NB4 (cell line): ENCODE measurements around the gene CA12.

Source experiments
- DNase-seq: peaks from one replicate; pipeline ENCODE4 v3.0.0; 2010; ENCODE audit warnings: low read depth
- H3K4me3 ChIP-seq: one replicate; pipeline ENCODE4 v1.5.1; 2011; ENCODE audit warnings: mild to moderate bottlenecking, low read depth, low read length, moderate library complexity
- CTCF ChIP-seq: IDR thresholded peaks from one replicate; pipeline ENCODE4 v1.5.1; 2012; ENCODE audit warnings: low read depth, low read length
- MAX ChIP-seq: IDR thresholded peaks from 2 replicates; pipeline ENCODE4 v1.6.1; 2011; ENCODE audit warnings: low read depth, low read length
- MYC ChIP-seq: IDR thresholded peaks from 2 replicates; pipeline ENCODE4 v1.6.1; 2011; ENCODE audit warnings: low read depth, low read length
- POLR2A ChIP-seq: IDR thresholded peaks from 2 replicates; pipeline ENCODE4 v1.6.1; 2011; ENCODE audit warnings: mild to moderate bottlenecking; ENCODE audit not compliant: insufficient read length; ENCODE audit errors: extremely low read depth

Gene CA12

GRCh38 chr15:63362196-63362595 lies 19.4 kb downstream of the CA12 start:
- DNase-seq = no peak
- no peak overlapping the region for H3K4me3 ChIP-seq
- no peak for TF ChIP-seq POLR2A

- TF ChIP-seq MYC (no peak), MAX (no peak), CTCF (no peak), POLR2A (no peak)
- no peak for DNase-seq
These were observed 21.5 kb downstream of the CA12 start for GRCh38 chr15:63360170-63360569.

GRCh38 chr15:63358241-63359029 lies 23.2 kb downstream of the CA12 start:
- DNase-seq = no peak
- no peak overlapping the region for H3K4me3 ChIP-seq
- TF ChIP-seq MYC (no peak), POLR2A (no peak), CTCF (no peak)

More at GRCh38 chr15:63360170-63360569, 21.5 kb downstream of the CA12 start:
- H3K4me3 ChIP-seq = no peak overlapping the region

GRCh38 chr15:63357731-63358130 lies 23.9 kb downstream of the CA12 start:
- DNase-seq = no peak
- no peak overlapping the region for H3K4me3 ChIP-seq
- TF ChIP-seq POLR2A (no peak), MYC (no peak), MAX (no peak), CTCF (no peak)

- DNase-seq = no peak
- TF ChIP-seq MAX (no peak), POLR2A (no peak), CTCF (no peak), MYC (no peak)
- H3K4me3 ChIP-seq = no peak overlapping the region
These were observed 24.6 kb downstream of the CA12 start for GRCh38 chr15:63357061-63357460.

- no peak for DNase-seq
- no peak for TF ChIP-seq MAX
- TF ChIP-seq MYC = no peak
- no peak for TF ChIP-seq CTCF
- TF ChIP-seq POLR2A = no peak
- no peak overlapping the region for H3K4me3 ChIP-seq
These were observed 26.6 kb downstream of the CA12 start for GRCh38 chr15:63354821-63355650.
